Keratinocyte (primary cell): ENCODE results near the gene SPSB4. TPM values are rescaled to one million over a fixed set of nuclear protein-coding genes. Genes with fewer than 3 reads are reported as not detected.

Source experiments
- DNase-seq: peaks from one replicate; pipeline ENCODE4 v3.0.0-alpha.2; 2011; ENCODE audit warnings: low read depth, missing footprints, low spot score
- FAIRE-seq: peaks from 2 replicates; lab custom pipeline; 2011; peaks lifted over from hg19 to GRCh38; lab: Jason Lieb, UNC
- H2AFZ ChIP-seq: 2 replicates; pipeline ENCODE4 v1.6.0; 2012; ENCODE audit warnings: low read length, control low read depth, inconsistent platforms; ENCODE audit not compliant: control insufficient read depth
- H3K27ac ChIP-seq: 2 replicates; pipeline ENCODE4 v1.5.1; 2011; ENCODE audit warnings: low read length; ENCODE audit not compliant: control insufficient read depth, insufficient read depth
- H3K27me3 ChIP-seq: 3 replicates; pipeline ENCODE4 v1.6.0; 2011; ENCODE audit warnings: low read length; ENCODE audit not compliant: control insufficient read depth, insufficient read depth; ENCODE audit errors: extremely low read depth
- H3K36me3 ChIP-seq, 2 experiments: 2 replicates in 1 of 2; 3 replicates in 1 of 2; pipeline ENCODE4 v1.5.1; 2011; ENCODE audit warnings: low read length in 2 of 2, mild to moderate bottlenecking in 1 of 2; ENCODE audit not compliant: control insufficient read depth in 2 of 2, insufficient read depth in 2 of 2; ENCODE audit errors: extremely low read depth in 1 of 2
- H3K4me1 ChIP-seq: 3 replicates; pipeline ENCODE4 v1.5.1; 2011; ENCODE audit warnings: low read length; ENCODE audit not compliant: control insufficient read depth, insufficient read depth; ENCODE audit errors: extremely low read depth
- H3K4me2 ChIP-seq: 3 replicates; pipeline ENCODE4 v1.6.0; 2011; ENCODE audit warnings: low read depth, low read length; ENCODE audit not compliant: control insufficient read depth, insufficient read depth; ENCODE audit errors: extremely low read depth
- H3K4me3 ChIP-seq, 3 experiments: fragments of 200-600 bp in 1 of 3; sonication (generic) in 1 of 3; 2 replicates in 2 of 3; 3 replicates in 1 of 3; pipeline ENCODE4 v1.5.1; 2011 to 2016; ENCODE audit warnings: low read length in 3 of 3, mild to moderate bottlenecking in 3 of 3, control low read depth in 2 of 3, inconsistent platforms in 1 of 3, low read depth in 1 of 3, mixed read lengths in 1 of 3, mixed run types in 1 of 3, moderate library complexity in 1 of 3; ENCODE audit not compliant: control insufficient read depth in 2 of 3, insufficient read depth in 2 of 3; ENCODE audit errors: extremely low read depth in 1 of 3
- H3K79me2 ChIP-seq: 2 replicates; pipeline ENCODE4 v1.6.0; 2012; ENCODE audit warnings: low read length; ENCODE audit not compliant: control insufficient read depth, insufficient read depth
- H3K9ac ChIP-seq: 3 replicates; pipeline ENCODE4 v1.6.0; 2011; ENCODE audit warnings: low read length; ENCODE audit not compliant: control insufficient read depth, insufficient read depth; ENCODE audit errors: extremely low read depth
- H3K9me1 ChIP-seq: 3 replicates; pipeline ENCODE4 v1.6.0; 2011; ENCODE audit warnings: low read length; ENCODE audit not compliant: control insufficient read depth, insufficient read depth; ENCODE audit errors: extremely low read depth
- H3K9me3 ChIP-seq: 2 replicates; pipeline ENCODE4 v1.5.1; 2012; ENCODE audit warnings: low read depth, low read length; ENCODE audit not compliant: control insufficient read depth
- H4K20me1 ChIP-seq: 3 replicates; pipeline ENCODE4 v1.6.0; 2011; ENCODE audit warnings: low read length; ENCODE audit not compliant: control insufficient read depth, insufficient read depth; ENCODE audit errors: extremely low read depth
- CTCF ChIP-seq, 3 experiments: IDR thresholded peaks in 1 of 3; conservative IDR thresholded peaks in 1 of 3; optimal IDR thresholded peaks in 1 of 3; 2 replicates in 2 of 3; 3 replicates in 1 of 3; pipeline versions ENCODE3 to v1.5.1; 2011; ENCODE audit warnings: low read length in 3 of 3, mild to moderate bottlenecking in 3 of 3, moderate library complexity in 2 of 3, control low read depth in 1 of 3, inconsistent platforms in 1 of 3; ENCODE audit not compliant: insufficient read depth in 2 of 3; ENCODE audit errors: extremely low read depth in 1 of 3
- EZH2 ChIP-seq: IDR thresholded peaks from one replicate; pipeline ENCODE4 v1.6.1; 2012; ENCODE audit warnings: inconsistent platforms, mild to moderate bottlenecking, low read length, moderate library complexity
- dilution Hi-C: fragments of 300-500 bp; cut with MboI; formaldehyde crosslinking; loops from one replicate; pipeline ENCODE4 v1.7.0; 2020; ENCODE audit warnings: low sequenced_read_pairs; ENCODE audit not compliant: extremely low pct_ligation_motif_present
- polyA plus RNA-seq, 5 experiments: library from polyadenylated mRNA; depleted of rRNA in 3 of 5; stranded (reverse) in 3 of 5; stranded (forward) in 1 of 5; unstranded in 1 of 5; fragments of >200 nt; gene quantifications; 1 replicate in 1 of 5; 2 replicates in 3 of 5; 3 replicates in 1 of 5; pipeline versions ENCODE4 v1.2.1 to v1.2.3, GENCODE V29; 2011 to 2012; ENCODE audit warnings: missing spikeins in 2 of 5, low read depth in 1 of 5, low replicate concordance in 1 of 5

The SPSB4 gene
- polyA plus RNA-seq, 1 donor (not counting 4 experiments of a cell fraction or from before 2014, with no cell fraction given): not detected

GRCh38 chr3:141100531-141101320 lies 49.6 kb downstream of the SPSB4 start:
- H3K4me2 ChIP-seq: no peak overlapping the region
- no peaks in the 10 kb centered on the region for H3K79me2 ChIP-seq
- H3K4me3 ChIP-seq: no peak overlapping the region
- no peaks in the 10 kb centered on the region for H3K36me3 ChIP-seq
- no peaks in the 10 kb centered on the region for H3K9me3 ChIP-seq
- H4K20me1 ChIP-seq: no peaks in the 10 kb centered on the region
- no peaks in the 10 kb centered on the region for H3K9me1 ChIP-seq
- H3K4me1 ChIP-seq: no peaks in the 10 kb centered on the region
- H2AFZ ChIP-seq: no peak overlapping the region
- FAIRE-seq (no peak), DNase-seq (no peak)
- H3K27me3 ChIP-seq: no peaks in the 10 kb centered on the region
- H3K9ac ChIP-seq: no peak overlapping the region
- dilution Hi-C loops: no loop called here
- TF ChIP-seq EZH2: no peak
- TF ChIP-seq CTCF (optimal IDR thresholded peaks at IDR 0.05 in 1 of 3, IDR thresholded peaks at IDR 0.05 in 1 of 3, conservative IDR thresholded peaks at IDR 0.05 in 1 of 3; ENCODE audit: extremely low read depth in 1 of 3, insufficient read depth in 2 of 3, low read length in 3 of 3): no peak
- no peak overlapping the region for H3K27ac ChIP-seq

GRCh38 chr3:141102372-141102771 lies 51.2 kb downstream of the SPSB4 start:
- TF ChIP-seq EZH2 (no peak), CTCF (optimal IDR thresholded peaks at IDR 0.05 in 1 of 3, IDR thresholded peaks at IDR 0.05 in 1 of 3, conservative IDR thresholded peaks at IDR 0.05 in 1 of 3; ENCODE audit: extremely low read depth in 1 of 3, insufficient read depth in 2 of 3, low read length in 3 of 3) (no peak)
- FAIRE-seq (no peak), DNase-seq (no peak)
- Histone ChIP-seq H3K4me3 (no peak overlapping the region), H3K27me3 (no peaks in the 10 kb centered on the region), H3K9ac (no peak overlapping the region), H3K79me2 (no peaks in the 10 kb centered on the region), H3K9me1 (no peaks in the 10 kb centered on the region), H4K20me1 (no peaks in the 10 kb centered on the region), H3K27ac (no peak overlapping the region), H3K4me2 (no peak overlapping the region), H3K9me3 (no peaks in the 10 kb centered on the region), H3K36me3 (no peaks in the 10 kb centered on the region), H3K4me1 (no peaks in the 10 kb centered on the region), H2AFZ (no peak overlapping the region)
- dilution Hi-C loops: no loop called here
